GM19238 (cell line): ENCODE results near the gene DPEP3.
A peak's percentile ranks its signal among the peaks of the same experiment; 100 is the strongest.
"Not testable (repeated sequence)": the region's sequence is repeated elsewhere in the genome, so short reads cannot be mapped to it uniquely, and the experiment has no call there.

ENCODE experiments used
- DNase-seq: peaks from one replicate; pipeline ENCODE4 v3.0.0; 2011; ENCODE audit warnings: low spot score; ENCODE audit not compliant: insufficient read length

Gene DPEP3

GRCh38 chr16:67994040-67994408 lies 13.7 kb upstream of the DPEP3 start:
- DNase-seq, result not testable (repeated sequence)

- peak; percentile 87 for DNase-seq
Observed at GRCh38 chr16:67993207-67994039, 13.1 kb upstream of the DPEP3 start.

GRCh38 chr16:67992661-67993206 lies 12.4 kb upstream of the DPEP3 start:
- no peak for DNase-seq

GRCh38 chr16:67990018-67990386 lies 9.7 kb upstream of the DPEP3 start:
- no peak for DNase-seq

- no peak for DNase-seq
Observed at GRCh38 chr16:67989322-67990017, 9.2 kb upstream of the DPEP3 start.

GRCh38 chr16:67988675-67989074 lies 8.4 kb upstream of the DPEP3 start:
- DNase-seq, result no peak

- no peak for DNase-seq
Observed at GRCh38 chr16:67987460-67988160, 7.3 kb upstream of the DPEP3 start.

GRCh38 chr16:67986949-67987348 lies 6.7 kb upstream of the DPEP3 start:
- no peak for DNase-seq

GRCh38 chr16:67982011-67982696 lies 1.9 kb upstream of the DPEP3 start:
- DNase-seq, result no peak

GRCh38 chr16:67977469-67978227 lies 2.7 kb downstream of the DPEP3 start:
- DNase-seq, result no peak

GRCh38 chr16:67977005-67977404 lies 3.3 kb downstream of the DPEP3 start:
- DNase-seq, result no peak

GRCh38 chr16:67976205-67976604 lies 4.1 kb downstream of the DPEP3 start:
- DNase-seq, result no peak

GRCh38 chr16:67975321-67976105 lies 4.8 kb downstream of the DPEP3 start:
- no peak for DNase-seq

- not testable (repeated sequence) for DNase-seq
Observed at GRCh38 chr16:67972285-67972684, 8.0 kb downstream of the DPEP3 start.

GRCh38 chr16:67971111-67971510 lies 9.2 kb downstream of the DPEP3 start:
- no peak for DNase-seq

- DNase-seq, result peak; percentile 35
Observed at GRCh38 chr16:67969254-67970039, 10.9 kb downstream of the DPEP3 start.

GRCh38 chr16:67968400-67969253 lies 11.7 kb downstream of the DPEP3 start, which contains the start of gene SLC12A4:
Gene SLC12A4, minus strand, starts transcription at chr16:67968637. Its CDS starts 84 bp downstream, at chr16:67968553.
- DNase-seq, result peak; percentile 98

- DNase-seq, result peak; percentile 58
Observed at GRCh38 chr16:67967958-67968399, 12.3 kb downstream of the DPEP3 start.
